ENCODE data around the gene MORN3. TPM values are rescaled to one million over a fixed set of nuclear protein-coding genes. Genes with fewer than 3 reads are reported as not detected.

Gene MORN3
- total and polyA plus RNA-seq, 10 of the 15 experiments (the other 5 are each of a cell fraction or from before 2014, with no cell fraction given) = 0.08 to 0.34 (median 0.17) TPM

GRCh38 chr12:121653999-121654398 lies 15.5 kb downstream of the MORN3 start:
- in situ Hi-C loops (cut with MboI) (no loop called here), intact Hi-C loops (cut with micrococcal nuclease; ENCODE audit: unreplicated experiment) (no loop called here)
- ChIA-PET RAD21 (ENCODE audit: unreplicated experiment) (no interaction called here), SMC1A (ENCODE audit: uncharacterized antibody, unreplicated experiment) (interaction anchor here (0.6 kb wide), 1 partner anchor 13 kb away, joined by 3 read pairs; no protein-coding TSS in a partner anchor), POLR2A (no interaction called here), CTCF (no interaction called here)
- no TSS peak for BruUV-seq (replicated peaks)
- no peak overlapping the region for H2AFZ ChIP-seq (ENCODE audit: control insufficient read depth, low read depth, low read length)
- DNase-seq (ENCODE audit: low read depth, low spot score) (no peak), FAIRE-seq (no peak), ATAC-seq (no peak)
- no peak overlapping the region for H3K4me2 ChIP-seq (ENCODE audit: control insufficient read depth, insufficient read depth)
- H3K36me3 ChIP-seq (ENCODE audit: control insufficient read depth in 2 of 2, insufficient read depth in 2 of 2, low read length in 1 of 2) = no peaks in the 10 kb centered on the region
- no peak overlapping the region for H3K27ac ChIP-seq (ENCODE audit: control insufficient read depth, insufficient read depth)
- H3K4me3 ChIP-seq = no peak overlapping the region
- WGBS (ENCODE audit: insufficient coverage, insufficient replicate concordance, low lambda C conversion rate, missing lambda C conversion rate) = 60% methylated on average over 17 of the region's 18 CpGs
- no peaks in the 10 kb centered on the region for H3K79me2 ChIP-seq (ENCODE audit: control insufficient read depth, insufficient read depth, low read length)
- H3K4me1 ChIP-seq (ENCODE audit: control insufficient read depth, insufficient read depth, low read length) = peaks cover 15% of the 10 kb centered on the region
- H3K9ac ChIP-seq (ENCODE audit: control insufficient read depth, insufficient read depth, low read length) = no peak overlapping the region
- TF ChIP-seq SMC3 (IDR thresholded peaks at IDR 0.05; ENCODE audit: borderline replicate concordance, low read length) = no peak
- no peak for TF ChIP-seq WRNIP1 (IDR thresholded peaks at IDR 0.05; ENCODE audit: borderline replicate concordance, low read depth, low read length)
- TF ChIP-seq IRF4 (IDR thresholded peaks at IDR 0.05; ENCODE audit: low read depth, low read length) = no peak
- no peak for TF ChIP-seq CHD4 (IDR thresholded peaks at IDR 0.05)
- no peak for TF ChIP-seq PKNOX1 (IDR thresholded peaks at IDR 0.05)
- TF ChIP-seq ZSCAN29 (IDR thresholded peaks at IDR 0.05) = no peak
- no peak for TF ChIP-seq RELB (IDR thresholded peaks at IDR 0.05; ENCODE audit: low read depth)
- TF ChIP-seq SRF (IDR thresholded peaks at IDR 0.05; ENCODE audit: low read depth in 2 of 2, low read length in 2 of 2) = no peak
- no peak for TF ChIP-seq CHD2 (IDR thresholded peaks at IDR 0.05; ENCODE audit: borderline replicate concordance, low read depth, low read length)
- no peak for TF ChIP-seq STAT3 (IDR thresholded peaks at IDR 0.05; ENCODE audit: low read depth, low read length)
- TF ChIP-seq BHLHE40 (IDR thresholded peaks at IDR 0.05; ENCODE audit: borderline replicate concordance in 1 of 2, low read depth in 2 of 2, low read length in 1 of 2) = no peak
- TF ChIP-seq CHD1 (IDR thresholded peaks at IDR 0.05; ENCODE audit: low read depth, low read length) = no peak
- no peak for TF ChIP-seq ZBTB11 (CRISPR knock-in tag; IDR thresholded peaks at IDR 0.05)
- TF ChIP-seq HDAC6 (IDR thresholded peaks at IDR 0.05; ENCODE audit: unreplicated experiment) = no peak
- no peaks in the 10 kb centered on the region for H3K9me3 ChIP-seq (replicated peaks; ENCODE audit: control insufficient read depth, insufficient read depth, low read length)
- H4K20me1 ChIP-seq (ENCODE audit: control insufficient read depth, insufficient read depth) = no peaks in the 10 kb centered on the region
- H3K27me3 ChIP-seq (replicated peaks in 1 of 2; ENCODE audit: control insufficient read depth in 2 of 2, insufficient read depth in 2 of 2, low read length in 1 of 2) = no peaks in the 10 kb centered on the region
